ENCODE results near the gene ENDOU. TPM values are rescaled to one million over a fixed set of nuclear protein-coding genes. Genes with fewer than 3 reads are reported as not detected.

The ENDOU gene
- polyA plus RNA-seq, 3 donors: 0.17 to 0.40 TPM; not detected in 1

DNA sequence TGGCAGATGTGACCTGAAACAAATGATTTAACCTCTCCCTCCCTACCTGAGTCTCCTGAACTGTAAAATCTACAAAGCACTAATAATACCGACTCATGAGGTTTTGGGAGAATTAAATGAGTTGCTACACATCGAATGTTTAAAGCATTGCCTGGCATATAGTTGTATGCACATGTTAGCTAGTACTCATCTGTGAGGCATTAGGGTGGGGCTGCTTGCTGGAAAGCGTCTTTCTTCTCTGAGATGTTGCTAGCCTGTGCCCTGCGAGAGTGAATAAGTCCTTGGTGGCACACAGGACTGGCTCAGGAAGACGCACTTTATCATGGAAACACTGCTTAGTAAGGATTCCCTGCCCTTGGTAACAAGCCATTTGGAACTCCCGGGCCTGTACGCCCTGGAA, 27.3 kb upstream of the ENDOU start:
- Mint-ChIP-seq H3K27ac (no peak overlapping the region), H3K4me1 (peaks cover 31% of the 10 kb centered on the region), H3K4me3 (no peak overlapping the region), H3K36me3 (no peaks in the 10 kb centered on the region), H3K27me3 (ENCODE audit: low read depth in 3 of 3) (peaks cover 2 to 11% (median 11%) of the 10 kb centered on the region in 3 donors), H3K9me3 (no peaks in the 10 kb centered on the region)
- Histone ChIP-seq H2AFZ (ENCODE audit: insufficient read depth, low read depth, low read length, poor library complexity, severe bottlenecking) (no peak overlapping the region), H3K9me3 (replicated peaks in 1 of 2; ENCODE audit: control insufficient read depth in 1 of 2, insufficient read depth in 1 of 2, low read length in 2 of 2) (no peaks in the 10 kb centered on the region), H3K9ac (ENCODE audit: insufficient read depth, low read length, poor library complexity, severe bottlenecking) (no peak overlapping the region), H3K4me3 (replicated peaks in 1 of 3; ENCODE audit: low read depth in 2 of 3, low read length in 3 of 3) (no peak overlapping the region), H3K36me3 (replicated peaks in 1 of 2; ENCODE audit: control insufficient read depth in 1 of 2, insufficient read depth in 2 of 2, low read length in 2 of 2) (no peaks in the 10 kb centered on the region), H3K79me2 (ENCODE audit: insufficient read depth, low read length) (no peaks in the 10 kb centered on the region), H3K27ac (ENCODE audit: low read depth in 1 of 2, low read length in 2 of 2) (no peak overlapping the region), H3K4me1 (ENCODE audit: control insufficient read depth in 1 of 2, insufficient read depth in 2 of 2, low read length in 2 of 2) (peaks cover 8 to 29% of the 10 kb centered on the region in 2 donors), H4K20me1 (ENCODE audit: insufficient read depth, low read length) (no peaks in the 10 kb centered on the region), H3K27me3 (ENCODE audit: control insufficient read depth in 2 of 2, insufficient read depth in 2 of 2, low read length in 2 of 2) (no peaks in the 10 kb centered on the region), H3K4me2 (replicated peaks; ENCODE audit: extremely low read depth, low read length, poor library complexity, severe bottlenecking) (no peak overlapping the region)
- TF ChIP-seq, protein P1, sequence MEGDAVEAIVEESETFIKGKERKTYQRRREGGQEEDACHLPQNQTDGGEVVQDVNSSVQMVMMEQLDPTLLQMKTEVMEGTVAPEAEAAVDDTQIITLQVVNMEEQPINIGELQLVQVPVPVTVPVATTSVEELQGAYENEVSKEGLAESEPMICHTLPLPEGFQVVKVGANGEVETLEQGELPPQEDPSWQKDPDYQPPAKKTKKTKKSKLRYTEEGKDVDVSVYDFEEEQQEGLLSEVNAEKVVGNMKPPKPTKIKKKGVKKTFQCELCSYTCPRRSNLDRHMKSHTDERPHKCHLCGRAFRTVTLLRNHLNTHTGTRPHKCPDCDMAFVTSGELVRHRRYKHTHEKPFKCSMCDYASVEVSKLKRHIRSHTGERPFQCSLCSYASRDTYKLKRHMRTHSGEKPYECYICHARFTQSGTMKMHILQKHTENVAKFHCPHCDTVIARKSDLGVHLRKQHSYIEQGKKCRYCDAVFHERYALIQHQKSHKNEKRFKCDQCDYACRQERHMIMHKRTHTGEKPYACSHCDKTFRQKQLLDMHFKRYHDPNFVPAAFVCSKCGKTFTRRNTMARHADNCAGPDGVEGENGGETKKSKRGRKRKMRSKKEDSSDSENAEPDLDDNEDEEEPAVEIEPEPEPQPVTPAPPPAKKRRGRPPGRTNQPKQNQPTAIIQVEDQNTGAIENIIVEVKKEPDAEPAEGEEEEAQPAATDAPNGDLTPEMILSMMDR (IDR thresholded peaks at IDR 0.05): no peak
- intact Hi-C loops (cut with micrococcal nuclease): no loop called here
- DNase-seq: no peak
- WGBS (ENCODE audit: insufficient coverage): 96% methylated on average over 6 of the region's 7 CpGs

DNA sequence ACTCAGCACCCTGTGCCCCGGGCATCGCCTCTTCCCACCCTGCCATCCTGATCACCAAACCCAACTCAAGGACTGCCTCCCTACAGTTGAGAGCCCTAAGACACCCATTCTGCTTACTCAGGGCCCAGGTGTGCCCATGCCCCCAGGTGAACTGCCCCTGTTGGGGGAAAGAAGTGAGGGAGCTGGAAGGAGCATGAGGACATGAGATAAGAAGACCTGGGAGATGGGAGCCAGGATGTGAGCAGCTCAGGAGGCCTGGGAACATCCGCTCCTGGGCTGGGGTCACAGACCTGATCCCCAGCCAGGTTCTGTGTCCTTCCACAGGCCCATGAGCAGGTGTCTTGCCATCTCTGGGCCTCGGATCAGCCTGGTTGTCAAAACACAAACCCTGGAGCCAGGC, 26.8 kb upstream of the ENDOU start:
- TF ChIP-seq, protein P1 (IDR thresholded peaks at IDR 0.05): no peak
- Mint-ChIP-seq H3K27me3 (ENCODE audit: low read depth in 3 of 3) (peaks cover 2 to 10% (median 10%) of the 10 kb centered on the region in 3 donors), H3K4me3 (no peak overlapping the region), H3K4me1 (peaks cover 27% of the 10 kb centered on the region), H3K27ac (peak overlapping the region in 1 of 7 donors; percentile 18), H3K9me3 (no peaks in the 10 kb centered on the region), H3K36me3 (no peaks in the 10 kb centered on the region)
- Histone ChIP-seq H3K4me3 (replicated peaks in 1 of 3; ENCODE audit: low read depth in 2 of 3, low read length in 3 of 3) (no peak overlapping the region), H4K20me1 (ENCODE audit: insufficient read depth, low read length) (no peaks in the 10 kb centered on the region), H3K27me3 (ENCODE audit: control insufficient read depth in 2 of 2, insufficient read depth in 2 of 2, low read length in 2 of 2) (no peaks in the 10 kb centered on the region), H3K4me2 (replicated peaks; ENCODE audit: extremely low read depth, low read length, poor library complexity, severe bottlenecking) (no peak overlapping the region), H3K27ac (ENCODE audit: low read depth in 1 of 2, low read length in 2 of 2) (no peak overlapping the region), H3K9me3 (replicated peaks in 1 of 2; ENCODE audit: control insufficient read depth in 1 of 2, insufficient read depth in 1 of 2, low read length in 2 of 2) (no peaks in the 10 kb centered on the region), H3K36me3 (replicated peaks in 1 of 2; ENCODE audit: control insufficient read depth in 1 of 2, insufficient read depth in 2 of 2, low read length in 2 of 2) (no peaks in the 10 kb centered on the region), H3K4me1 (ENCODE audit: control insufficient read depth in 1 of 2, insufficient read depth in 2 of 2, low read length in 2 of 2) (peaks cover 8 to 27% of the 10 kb centered on the region in 2 donors), H3K79me2 (ENCODE audit: insufficient read depth, low read length) (no peaks in the 10 kb centered on the region), H3K9ac (ENCODE audit: insufficient read depth, low read length, poor library complexity, severe bottlenecking) (no peak overlapping the region), H2AFZ (ENCODE audit: insufficient read depth, low read depth, low read length, poor library complexity, severe bottlenecking) (no peak overlapping the region)
- intact Hi-C loops (cut with micrococcal nuclease): no loop called here
- no peak for DNase-seq
- WGBS (ENCODE audit: insufficient coverage): 90% methylated on average over 2 of the region's 4 CpGs
